Measurements from ENCODE around the gene BROX.

BROX gene

DNA sequence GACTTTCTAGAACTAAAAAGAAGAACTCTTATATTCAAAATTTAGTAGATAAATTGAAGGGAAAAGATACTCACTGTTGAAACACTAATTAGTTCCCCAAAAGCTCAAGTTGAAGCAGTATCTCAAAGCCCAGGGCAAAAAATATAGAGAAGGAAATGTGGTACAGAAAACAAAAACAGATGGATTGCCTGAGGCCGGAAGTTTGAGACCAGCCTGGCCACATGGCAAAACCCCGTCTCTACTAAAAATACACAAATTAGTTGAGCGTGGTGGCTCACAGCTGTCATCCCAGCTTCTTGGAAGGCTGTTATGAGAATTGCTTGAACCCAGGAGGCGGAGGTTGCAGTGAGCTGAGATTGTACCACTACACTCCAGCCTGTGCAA is 60.6 kb downstream of the BROX start:
- DNase-seq (ENCODE audit: low read depth in 2 of 2): no peak
- TF ChIP-seq, protein P1, sequence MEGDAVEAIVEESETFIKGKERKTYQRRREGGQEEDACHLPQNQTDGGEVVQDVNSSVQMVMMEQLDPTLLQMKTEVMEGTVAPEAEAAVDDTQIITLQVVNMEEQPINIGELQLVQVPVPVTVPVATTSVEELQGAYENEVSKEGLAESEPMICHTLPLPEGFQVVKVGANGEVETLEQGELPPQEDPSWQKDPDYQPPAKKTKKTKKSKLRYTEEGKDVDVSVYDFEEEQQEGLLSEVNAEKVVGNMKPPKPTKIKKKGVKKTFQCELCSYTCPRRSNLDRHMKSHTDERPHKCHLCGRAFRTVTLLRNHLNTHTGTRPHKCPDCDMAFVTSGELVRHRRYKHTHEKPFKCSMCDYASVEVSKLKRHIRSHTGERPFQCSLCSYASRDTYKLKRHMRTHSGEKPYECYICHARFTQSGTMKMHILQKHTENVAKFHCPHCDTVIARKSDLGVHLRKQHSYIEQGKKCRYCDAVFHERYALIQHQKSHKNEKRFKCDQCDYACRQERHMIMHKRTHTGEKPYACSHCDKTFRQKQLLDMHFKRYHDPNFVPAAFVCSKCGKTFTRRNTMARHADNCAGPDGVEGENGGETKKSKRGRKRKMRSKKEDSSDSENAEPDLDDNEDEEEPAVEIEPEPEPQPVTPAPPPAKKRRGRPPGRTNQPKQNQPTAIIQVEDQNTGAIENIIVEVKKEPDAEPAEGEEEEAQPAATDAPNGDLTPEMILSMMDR (IDR thresholded peaks at IDR 0.05; ENCODE audit: low read depth, low read length): no peak
- no peak overlapping the region for H3K4me3 ChIP-seq (replicated peaks in 1 of 2; ENCODE audit: low read depth in 2 of 2, low read length in 2 of 2)

DNA sequence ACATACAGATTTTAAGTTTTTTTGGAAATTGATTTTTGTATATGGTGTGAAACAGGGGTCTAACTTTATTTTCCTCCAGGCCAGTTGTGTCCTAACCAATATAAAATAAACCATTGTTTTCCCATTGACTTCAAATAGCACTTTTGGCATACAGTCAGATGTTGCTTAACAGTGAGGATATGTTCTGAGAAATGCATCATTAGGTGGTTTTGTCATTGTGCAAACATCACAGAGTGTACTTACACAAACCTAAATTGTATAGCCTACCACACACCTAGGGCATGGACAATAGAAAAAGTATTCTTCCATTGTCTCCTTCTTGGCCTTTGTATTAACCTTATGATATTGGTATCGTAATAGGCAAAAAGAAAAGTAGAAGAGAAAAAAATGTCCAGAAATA is 65.1 kb downstream of the BROX start:
- no peak overlapping the region for H3K4me3 ChIP-seq (replicated peaks in 1 of 2; ENCODE audit: low read depth in 2 of 2, low read length in 2 of 2)
- peak; percentile 92 to 96 for DNase-seq (ENCODE audit: low read depth in 2 of 2)
- TF ChIP-seq, protein P1 (IDR thresholded peaks at IDR 0.05; ENCODE audit: low read depth, low read length): no peak

DNA sequence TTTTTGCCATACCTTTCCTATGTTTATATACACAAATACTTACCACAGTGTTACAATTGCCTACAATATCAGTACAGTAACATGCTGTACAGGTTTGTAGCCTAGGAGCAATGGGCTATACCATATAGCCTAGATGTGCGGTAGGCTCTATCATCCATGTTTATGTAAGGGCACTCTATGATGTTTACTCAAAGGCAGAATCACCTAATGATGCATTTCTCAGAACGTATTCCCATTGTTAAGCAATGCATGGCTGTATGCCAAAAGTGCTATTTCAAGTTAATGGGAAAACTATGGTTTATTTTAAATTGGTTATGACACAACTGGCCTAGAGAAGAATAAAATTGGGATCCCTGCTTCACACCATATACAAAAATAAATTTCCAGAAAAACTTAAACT is 65.6 kb downstream of the BROX start:
- TF ChIP-seq, protein P1 (IDR thresholded peaks at IDR 0.05; ENCODE audit: low read depth, low read length): no peak
- H3K4me3 ChIP-seq (replicated peaks in 1 of 2; ENCODE audit: low read depth in 2 of 2, low read length in 2 of 2): no peak overlapping the region
- peak; percentile 90 to 92 for DNase-seq (ENCODE audit: low read depth in 2 of 2)

DNA sequence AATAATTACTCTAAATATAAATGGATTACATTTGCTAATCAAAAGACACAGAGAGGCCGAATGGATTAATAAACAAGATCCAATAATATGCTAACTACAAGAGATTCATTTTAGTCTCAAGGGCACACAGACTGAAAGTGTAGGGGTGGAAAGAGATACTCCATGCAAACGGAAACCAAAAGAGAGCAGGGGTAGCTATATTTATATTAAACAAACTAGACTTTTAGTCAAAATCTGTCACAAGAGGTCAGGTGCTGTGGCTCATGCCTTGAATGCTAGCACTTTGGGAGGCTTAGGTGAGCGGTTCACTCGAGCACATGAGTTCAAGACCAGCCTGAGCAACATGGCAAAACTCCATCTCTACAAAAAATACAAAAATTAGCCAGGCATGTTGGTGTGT is 68.9 kb downstream of the BROX start:
- no peak overlapping the region for H3K4me3 ChIP-seq (replicated peaks in 1 of 2; ENCODE audit: low read depth in 2 of 2, low read length in 2 of 2)
- no peak for DNase-seq (ENCODE audit: low read depth in 2 of 2)
- TF ChIP-seq, protein P1 (IDR thresholded peaks at IDR 0.05; ENCODE audit: low read depth, low read length): no peak

DNA sequence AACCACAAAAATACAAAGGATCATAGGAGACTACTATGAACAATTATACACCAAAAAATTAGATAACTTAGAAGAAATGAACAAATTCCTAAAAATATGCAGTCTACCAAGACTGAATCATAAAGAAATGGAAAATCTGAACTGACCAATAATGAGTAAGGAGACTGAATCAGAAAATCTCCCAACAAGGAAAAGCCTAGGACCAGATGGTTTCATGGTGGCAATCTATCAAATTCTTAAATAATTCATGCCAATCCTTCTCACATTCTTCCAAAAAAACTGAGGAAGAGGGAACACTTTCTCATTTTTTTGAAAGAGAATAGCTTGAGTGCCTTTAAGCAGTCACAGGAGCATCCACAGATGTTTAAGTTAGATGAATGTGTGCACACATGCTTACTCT is 70.7 kb downstream of the BROX start:
- H3K4me3 ChIP-seq (replicated peaks in 1 of 2; ENCODE audit: low read depth in 2 of 2, low read length in 2 of 2): no peak overlapping the region
- no peak for DNase-seq (ENCODE audit: low read depth in 2 of 2)
- TF ChIP-seq, protein P1 (IDR thresholded peaks at IDR 0.05; ENCODE audit: low read depth, low read length): no peak

DNA sequence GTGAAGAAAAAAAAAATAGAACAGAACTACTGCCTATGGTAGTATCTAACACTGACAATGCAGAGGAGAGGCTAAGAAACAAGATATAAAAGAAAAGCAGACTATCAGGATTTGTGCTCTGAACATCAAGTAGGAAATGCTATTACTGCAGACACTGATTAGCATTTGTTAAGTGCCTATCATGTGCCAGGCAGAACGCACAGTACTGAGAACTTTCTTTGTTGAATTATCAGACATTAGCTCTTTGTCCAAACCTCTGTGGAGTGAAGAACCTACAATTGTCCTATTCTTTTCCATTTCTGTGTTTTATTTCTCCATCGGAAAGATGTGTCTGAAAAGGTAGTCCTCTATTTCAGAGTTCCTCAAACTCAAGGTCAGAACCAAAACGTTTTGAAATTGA is 72.0 kb downstream of the BROX start:
- no peak overlapping the region for H3K4me3 ChIP-seq (replicated peaks in 1 of 2; ENCODE audit: low read depth in 2 of 2, low read length in 2 of 2)
- DNase-seq (ENCODE audit: low read depth in 2 of 2): no peak
- TF ChIP-seq, protein P1 (IDR thresholded peaks at IDR 0.05; ENCODE audit: low read depth, low read length): no peak

Measured in cardiac fibroblast (primary cell).